Measurements from ENCODE around the gene PRDM11. TPM values are rescaled to one million over a fixed set of nuclear protein-coding genes. Genes with fewer than 3 reads are reported as not detected.

The PRDM11 gene
- total and polyA plus RNA-seq, 7 donors: 2.3 to 14.2 (median 7.2) TPM

DNA sequence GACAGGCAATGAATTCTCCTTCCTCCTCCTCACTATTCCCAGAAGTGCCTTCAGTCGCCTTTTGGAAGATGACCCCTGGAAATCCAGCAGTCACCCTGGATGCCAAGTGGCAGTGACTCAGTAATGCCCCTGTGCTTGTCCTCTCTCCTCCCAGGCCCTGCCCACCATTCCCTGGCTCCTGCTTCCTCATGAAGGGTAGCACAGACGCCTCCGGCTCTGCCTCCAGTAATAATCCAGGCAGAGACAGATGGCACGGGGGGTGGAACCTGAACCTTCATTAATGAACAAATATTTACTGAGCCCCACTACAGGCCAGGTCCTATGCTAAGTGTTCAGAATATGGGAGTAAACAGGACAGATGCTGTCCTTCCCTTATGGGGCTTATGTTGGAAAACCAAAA is 116.5 kb downstream of the PRDM11 start:
- 28 to 45% (median 34%) methylated on average over 4 of the region's 4 CpGs for WGBS, 3 donors
- no peaks in the 10 kb centered on the region for H3K36me3 ChIP-seq (ENCODE audit: insufficient read depth in 1 of 2, low read depth in 1 of 2)
- intact Hi-C loops (cut with DNase I): no loop called here
- no peak for DNase-seq
- H3K9me3 ChIP-seq: no peaks in the 10 kb centered on the region
- H3K27ac ChIP-seq: no peak overlapping the region
- no peak for ATAC-seq
- no peak overlapping the region for H3K4me3 ChIP-seq
- peaks cover 0 to 26% (median 4%) of the 10 kb centered on the region in 3 donors for H3K27me3 ChIP-seq (ENCODE audit: insufficient read depth in 3 of 3, low read length in 2 of 3)
- TF ChIP-seq CTCF (IDR thresholded peaks at IDR 0.05): no peak
- H3K4me1 ChIP-seq: no peaks in the 10 kb centered on the region

DNA sequence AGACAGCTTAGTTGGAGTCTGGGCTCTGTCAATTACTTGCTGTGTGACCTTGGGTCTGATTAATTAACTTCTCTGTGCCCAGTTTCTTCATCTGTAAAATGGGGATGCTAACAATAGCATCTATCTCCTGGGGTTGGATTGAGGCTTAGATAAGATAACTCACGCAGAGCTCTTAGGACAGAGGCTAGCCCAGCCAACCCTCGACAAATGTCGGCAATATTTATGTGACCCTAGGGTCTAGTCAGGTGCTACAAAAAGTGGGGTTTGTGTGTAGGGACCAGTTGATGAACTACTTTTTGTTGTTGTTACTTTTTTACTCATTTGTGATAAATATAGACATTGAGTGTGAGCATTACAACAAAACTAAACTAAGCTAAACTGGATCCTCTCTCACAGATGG is 117.3 kb downstream of the PRDM11 start:
- Histone ChIP-seq H3K27ac (no peak overlapping the region), H3K4me1 (no peaks in the 10 kb centered on the region), H3K4me3 (no peak overlapping the region), H3K27me3 (ENCODE audit: insufficient read depth in 3 of 3, low read length in 2 of 3) (peaks cover 0 to 26% (median 4%) of the 10 kb centered on the region in 3 donors), H3K9me3 (no peaks in the 10 kb centered on the region), H3K36me3 (ENCODE audit: insufficient read depth in 1 of 2, low read depth in 1 of 2) (no peaks in the 10 kb centered on the region)
- ATAC-seq (no peak), DNase-seq (no peak)
- 86 to 94% (median 93%) methylated on average over 3 of the region's 3 CpGs for WGBS, 3 donors
- intact Hi-C loops (cut with DNase I): no loop called here
- TF ChIP-seq CTCF (IDR thresholded peaks at IDR 0.05): no peak

GRCh38 chr11:45264839-45265515 is 118.5 kb downstream of the PRDM11 start:
- Histone ChIP-seq H3K36me3 (ENCODE audit: insufficient read depth in 1 of 2, low read depth in 1 of 2) (no peaks in the 10 kb centered on the region), H3K27me3 (ENCODE audit: insufficient read depth in 3 of 3, low read length in 2 of 3) (peaks cover 0 to 21% (median 4%) of the 10 kb centered on the region in 3 donors), H3K9me3 (no peaks in the 10 kb centered on the region), H3K4me1 (no peaks in the 10 kb centered on the region), H3K4me3 (no peak overlapping the region), H3K27ac (no peak overlapping the region)
- intact Hi-C loops (cut with DNase I): no loop called here
- no peak for DNase-seq
- 47 to 57% (median 51%) methylated on average over 11 of the region's 11 CpGs for WGBS, 3 donors
- no peak for TF ChIP-seq CTCF (IDR thresholded peaks at IDR 0.05)
- ATAC-seq: no peak

- no peak for DNase-seq
- intact Hi-C loops (cut with DNase I): no loop called here
- Histone ChIP-seq H3K36me3 (ENCODE audit: insufficient read depth in 1 of 2, low read depth in 1 of 2) (no peaks in the 10 kb centered on the region), H3K27me3 (ENCODE audit: insufficient read depth in 3 of 3, low read length in 2 of 3) (peaks cover 0 to 15% (median 4%) of the 10 kb centered on the region in 3 donors), H3K9me3 (no peaks in the 10 kb centered on the region), H3K4me3 (no peak overlapping the region), H3K4me1 (no peaks in the 10 kb centered on the region), H3K27ac (no peak overlapping the region)
- no peak for TF ChIP-seq CTCF (IDR thresholded peaks at IDR 0.05)
- ATAC-seq: no peak
- 93 to 98% (median 93%) methylated on average over 2 of the region's 2 CpGs for WGBS, 3 donors
These were observed 119.7 kb downstream of the PRDM11 start for GRCh38 chr11:45265969-45266675.

All from psoas muscle (tissue), 8 donors.